Hepatocyte (in vitro differentiated cells): ENCODE measurements around the gene PIGQ. TPM values are rescaled to one million over a fixed set of nuclear protein-coding genes. Genes with fewer than 3 reads are reported as not detected.

Experiments
- DNase-seq: peaks from one replicate; pipeline ENCODE4 v3.0.0-alpha.2; 2016; ENCODE audit warnings: low spot score
- H2AFZ ChIP-seq: fragments of 200-600 bp; sonication (generic); 2 replicates; pipeline ENCODE4 v1.6.0; 2016; ENCODE audit warnings: antibody characterized with exemption, mild to moderate bottlenecking
- H3K27ac ChIP-seq: fragments of 200-600 bp; sonication (generic); 2 replicates; pipeline ENCODE4 v1.5.1; 2016; ENCODE audit warnings: mild to moderate bottlenecking
- H3K27me3 ChIP-seq: fragments of 200-600 bp; sonication (generic); 2 replicates; pipeline ENCODE4 v1.6.1; 2016
- H3K36me3 ChIP-seq: fragments of 200-600 bp; sonication (generic); replicated peaks from 2 replicates; pipeline ENCODE4 v1.5.1; 2016; ENCODE audit warnings: low read depth; ENCODE audit not compliant: insufficient read depth
- H3K4me1 ChIP-seq: fragments of 200-600 bp; sonication (generic); 2 replicates; pipeline ENCODE4 v1.5.1; 2016; ENCODE audit warnings: mild to moderate bottlenecking, moderate library complexity; ENCODE audit not compliant: insufficient read depth
- H3K4me2 ChIP-seq: fragments of 200-600 bp; sonication (generic); 2 replicates; pipeline ENCODE4 v1.6.0; 2016
- H3K4me3 ChIP-seq: fragments of 200-600 bp; sonication (generic); 2 replicates; pipeline ENCODE4 v1.5.1; 2016; ENCODE audit warnings: mild to moderate bottlenecking
- H3K79me2 ChIP-seq: fragments of 200-600 bp; sonication (generic); 2 replicates; pipeline ENCODE4 v1.6.0; 2017; ENCODE audit warnings: mild to moderate bottlenecking
- H3K9me2 ChIP-seq: fragments of 200-600 bp; sonication (generic); replicated peaks from 2 replicates; pipeline ENCODE4 v1.6.0; 2017; ENCODE audit warnings: mild to moderate bottlenecking; ENCODE audit not compliant: insufficient read depth
- H3K9me3 ChIP-seq: fragments of 200-600 bp; sonication (generic); 2 replicates; pipeline ENCODE4 v1.5.1; 2016; ENCODE audit warnings: low read depth, mild to moderate bottlenecking
- H4K20me1 ChIP-seq: fragments of 200-600 bp; sonication (generic); 2 replicates; pipeline ENCODE4 v1.6.0; 2016; ENCODE audit warnings: mild to moderate bottlenecking; ENCODE audit not compliant: insufficient read depth, poor library complexity, severe bottlenecking
- EZH2 ChIP-seq: fragments of 200-600 bp; sonication (generic); IDR thresholded peaks from 2 replicates; pipeline ENCODE4 v1.6.1; 2016; ENCODE audit warnings: antibody characterized with exemption, mild to moderate bottlenecking, borderline replicate concordance
- EZH2phosphoT487 ChIP-seq: fragments of 200-600 bp; sonication (generic); IDR thresholded peaks from one replicate; pipeline ENCODE4 v1.6.1; 2018; ENCODE audit warnings: antibody characterized with exemption, mild to moderate bottlenecking, low read depth, moderate library complexity; ENCODE audit not compliant: unreplicated experiment, severe bottlenecking
- WGBS: methylation state at CpG from one replicate; pipeline ENCODE4 v1.1.6; 2016; ENCODE audit warnings: low lambda C conversion rate; ENCODE audit errors: missing lambda C conversion rate; 5-methylcytosine and 5-hydroxymethylcytosine counted together
- polyA plus RNA-seq: library from polyadenylated mRNA; unstranded; fragments of >200 nt; fragmentation: Nextera tagmentation; extraction: Ambion mirVana; gene quantifications from 2 replicates; pipeline ENCODE4 v1.2.1, GENCODE V29; 2016
- total RNA-seq: library from RNA; depleted of rRNA; stranded (reverse); fragments of >200 nt; gene quantifications from 2 replicates; pipeline ENCODE4 v1.2.3, GENCODE V29; 2014
- TF ChIP-seq, protein P1 (sequence below): fragments of 200-600 bp; sonication (generic); IDR thresholded peaks from 2 replicates; pipeline ENCODE4 v1.5.1; 2016; ENCODE audit warnings: antibody characterized with exemption, mild to moderate bottlenecking; ENCODE audit not compliant: poor library complexity

Gene PIGQ
- total and polyA plus RNA-seq, 2 experiments from 2014 or later: 30.0 to 58.6 TPM

DNA sequence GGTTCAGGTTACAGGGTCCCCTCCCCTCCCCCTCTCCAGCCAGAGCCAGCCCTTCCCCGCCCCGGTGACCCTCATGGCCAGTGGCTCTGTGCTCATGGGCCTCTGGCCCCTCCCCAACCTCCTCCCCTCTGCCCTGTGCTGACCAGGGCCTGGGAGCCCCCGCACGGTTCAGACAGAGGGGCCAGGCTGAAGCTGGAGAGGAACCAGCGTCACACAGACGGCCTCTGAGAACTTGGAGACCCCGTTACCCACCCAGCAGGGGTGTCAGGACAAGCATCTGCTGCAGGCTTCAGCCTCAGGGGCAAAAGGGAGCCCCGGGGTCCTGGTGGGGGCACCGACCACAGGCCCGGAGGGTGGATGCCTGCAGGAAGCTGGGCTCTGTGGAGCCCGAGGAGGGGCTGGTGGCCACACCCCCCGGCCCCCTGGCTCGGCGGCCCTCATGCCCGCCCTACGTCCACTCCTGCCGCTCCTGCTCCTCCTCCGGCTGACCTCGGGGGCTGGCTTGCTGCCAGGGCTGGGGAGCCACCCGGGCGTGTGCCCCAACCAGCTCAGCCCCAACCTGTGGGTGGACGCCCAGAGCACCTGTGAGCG is 61.1 kb downstream of the PIGQ start, which contains the start of gene WFIKKN1:
Gene WFIKKN1, plus strand, starts transcription at position 171 of the 591 bp plus-strand sequence. Its CDS starts 269 bp downstream, at position 440.
- 7% methylated on average over 13 of the region's 23 CpGs for WGBS
- peak within 1 kb of the TSS; percentile 73 for H3K4me2 ChIP-seq
- H3K4me3 ChIP-seq: no peak within 1 kb of the TSS
- no peaks in the 10 kb centered on the region for H3K36me3 ChIP-seq
- H3K79me2 ChIP-seq: peaks cover 12% of the 10 kb centered on the region
- H4K20me1 ChIP-seq: no peaks in the 10 kb centered on the region
- H2AFZ ChIP-seq: no peak within 1 kb of the TSS
- no peaks in the 10 kb centered on the region for H3K9me2 ChIP-seq
- H3K27ac ChIP-seq: no peak within 1 kb of the TSS
- H3K4me1 ChIP-seq: peaks cover 22% of the 10 kb centered on the region
- H3K27me3 ChIP-seq: no peaks in the 10 kb centered on the region
- H3K9me3 ChIP-seq: no peaks in the 10 kb centered on the region
- no peak for DNase-seq
- TF ChIP-seq, protein P1, sequence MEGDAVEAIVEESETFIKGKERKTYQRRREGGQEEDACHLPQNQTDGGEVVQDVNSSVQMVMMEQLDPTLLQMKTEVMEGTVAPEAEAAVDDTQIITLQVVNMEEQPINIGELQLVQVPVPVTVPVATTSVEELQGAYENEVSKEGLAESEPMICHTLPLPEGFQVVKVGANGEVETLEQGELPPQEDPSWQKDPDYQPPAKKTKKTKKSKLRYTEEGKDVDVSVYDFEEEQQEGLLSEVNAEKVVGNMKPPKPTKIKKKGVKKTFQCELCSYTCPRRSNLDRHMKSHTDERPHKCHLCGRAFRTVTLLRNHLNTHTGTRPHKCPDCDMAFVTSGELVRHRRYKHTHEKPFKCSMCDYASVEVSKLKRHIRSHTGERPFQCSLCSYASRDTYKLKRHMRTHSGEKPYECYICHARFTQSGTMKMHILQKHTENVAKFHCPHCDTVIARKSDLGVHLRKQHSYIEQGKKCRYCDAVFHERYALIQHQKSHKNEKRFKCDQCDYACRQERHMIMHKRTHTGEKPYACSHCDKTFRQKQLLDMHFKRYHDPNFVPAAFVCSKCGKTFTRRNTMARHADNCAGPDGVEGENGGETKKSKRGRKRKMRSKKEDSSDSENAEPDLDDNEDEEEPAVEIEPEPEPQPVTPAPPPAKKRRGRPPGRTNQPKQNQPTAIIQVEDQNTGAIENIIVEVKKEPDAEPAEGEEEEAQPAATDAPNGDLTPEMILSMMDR: no peak
- TF ChIP-seq EZH2phosphoT487 (no peak), EZH2 (no peak)

DNA sequence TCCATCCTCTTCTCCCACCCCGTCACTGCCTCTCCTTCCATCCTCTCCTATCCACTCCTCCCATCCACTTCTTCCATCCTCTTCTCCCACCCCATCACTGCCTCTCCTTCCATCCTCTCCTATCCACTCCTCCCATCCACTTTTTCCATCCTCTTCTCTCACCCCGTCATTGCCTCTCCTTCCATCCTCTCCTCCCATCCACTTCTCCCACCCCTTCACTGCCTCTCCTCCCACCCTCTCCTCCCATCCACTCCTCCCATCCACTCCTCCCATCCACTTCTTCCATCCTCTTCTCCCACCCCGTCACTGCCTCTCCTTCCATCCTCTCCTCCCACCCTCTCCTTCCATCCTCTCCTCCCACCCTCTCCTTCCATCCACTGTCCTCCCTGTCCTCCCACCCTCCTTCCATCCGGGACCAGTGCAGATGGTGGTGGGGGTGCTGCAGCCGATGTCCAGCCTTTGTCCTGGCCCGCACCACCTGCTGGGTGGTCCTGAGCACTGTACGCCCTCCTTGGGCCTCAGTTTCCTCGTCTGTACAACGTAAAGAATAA is 62.1 kb downstream of the PIGQ start:
- H3K4me1 ChIP-seq: peaks cover 22% of the 10 kb centered on the region
- H2AFZ ChIP-seq: no peak overlapping the region
- no peaks in the 10 kb centered on the region for H3K27me3 ChIP-seq
- TF ChIP-seq EZH2 (no peak), EZH2phosphoT487 (no peak)
- TF ChIP-seq, protein P1: no peak
- DNase-seq: no peak
- no peak overlapping the region for H3K4me3 ChIP-seq
- H3K9me2 ChIP-seq: no peaks in the 10 kb centered on the region
- no peaks in the 10 kb centered on the region for H3K36me3 ChIP-seq
- no peaks in the 10 kb centered on the region for H3K9me3 ChIP-seq
- no peaks in the 10 kb centered on the region for H4K20me1 ChIP-seq
- WGBS: 82% methylated on average over 6 of the region's 9 CpGs
- no peak overlapping the region for H3K27ac ChIP-seq
- peaks cover 12% of the 10 kb centered on the region for H3K79me2 ChIP-seq
- H3K4me2 ChIP-seq: no peak overlapping the region

DNA sequence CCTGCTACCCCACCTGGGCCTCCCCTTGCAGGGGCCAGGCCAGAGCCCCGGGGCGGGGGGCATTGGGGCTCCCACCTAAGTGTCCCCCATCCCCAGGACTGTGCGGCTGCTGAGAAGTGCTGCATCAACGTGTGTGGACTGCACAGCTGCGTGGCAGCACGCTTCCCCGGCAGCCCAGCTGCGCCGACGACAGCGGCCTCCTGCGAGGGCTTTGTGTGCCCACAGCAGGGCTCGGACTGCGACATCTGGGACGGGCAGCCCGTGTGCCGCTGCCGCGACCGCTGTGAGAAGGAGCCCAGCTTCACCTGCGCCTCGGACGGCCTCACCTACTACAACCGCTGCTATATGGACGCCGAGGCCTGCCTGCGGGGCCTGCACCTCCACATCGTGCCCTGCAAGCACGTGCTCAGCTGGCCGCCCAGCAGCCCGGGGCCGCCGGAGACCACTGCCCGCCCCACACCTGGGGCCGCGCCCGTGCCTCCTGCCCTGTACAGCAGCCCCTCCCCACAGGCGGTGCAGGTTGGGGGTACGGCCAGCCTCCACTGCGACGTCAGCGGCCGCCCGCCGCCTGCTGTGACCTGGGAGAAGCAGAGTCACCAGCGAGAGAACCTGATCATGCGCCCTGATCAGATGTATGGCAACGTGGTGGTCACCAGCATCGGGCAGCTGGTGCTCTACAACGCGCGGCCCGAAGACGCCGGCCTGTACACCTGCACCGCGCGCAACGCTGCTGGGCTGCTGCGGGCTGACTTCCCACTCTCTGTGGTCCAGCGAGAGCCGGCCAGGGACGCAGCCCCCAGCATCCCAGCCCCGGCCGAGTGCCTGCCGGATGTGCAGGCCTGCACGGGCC is 62.9 kb downstream of the PIGQ start:
- DNase-seq: no peak
- H3K9me2 ChIP-seq: no peaks in the 10 kb centered on the region
- no peak overlapping the region for H3K27ac ChIP-seq
- 97% methylated on average over 57 of the region's 67 CpGs for WGBS
- H3K4me3 ChIP-seq: no peak overlapping the region
- peaks cover 27% of the 10 kb centered on the region for H3K4me1 ChIP-seq
- H3K79me2 ChIP-seq: peaks cover 12% of the 10 kb centered on the region
- H3K27me3 ChIP-seq: no peaks in the 10 kb centered on the region
- H3K4me2 ChIP-seq: no peak overlapping the region
- no peak for TF ChIP-seq EZH2
- TF ChIP-seq, protein P1: no peak
- TF ChIP-seq EZH2phosphoT487: no peak
- H2AFZ ChIP-seq: no peak overlapping the region
- no peaks in the 10 kb centered on the region for H3K9me3 ChIP-seq
- no peaks in the 10 kb centered on the region for H3K36me3 ChIP-seq
- H4K20me1 ChIP-seq: no peaks in the 10 kb centered on the region
